Activated T-helper 17 cell treated with anti-CD3 and anti-CD28 coated beads, Interleukin-2, amount 50 U/mL, for 72 hours (primary cell): ENCODE data around the gene HEG1. TPM values are rescaled to one million over a fixed set of nuclear protein-coding genes. Genes with fewer than 3 reads are reported as not detected.
"Not testable (repeated sequence)": the region's sequence is repeated elsewhere in the genome, so short reads cannot be mapped to it uniquely, and the experiment has no call there.

Experiments used
- ATAC-seq: fragments of 150-1000 bp; cut with Tn5 transposase; replicated peaks from 2 replicates; pipeline ENCODE4 v1.10.0; 2021; ENCODE audit warnings: mild to moderate bottlenecking, moderate library complexity
- H3K27ac Mint-ChIP-seq: one replicate; pipeline ENCODE4 v1.8.0; 2022; ENCODE audit warnings: mixed read lengths
- H3K27me3 Mint-ChIP-seq: one replicate; pipeline ENCODE4 v1.8.0; 2022; ENCODE audit warnings: mixed read lengths
- H3K36me3 Mint-ChIP-seq: one replicate; pipeline ENCODE4 v1.8.0; 2022; ENCODE audit warnings: low read depth, mild to moderate bottlenecking, mixed read lengths
- H3K4me1 Mint-ChIP-seq: one replicate; pipeline ENCODE4 v1.8.0; 2022; ENCODE audit warnings: mixed read lengths
- H3K4me3 Mint-ChIP-seq: one replicate; pipeline ENCODE4 v1.8.0; 2022; ENCODE audit warnings: mild to moderate bottlenecking, mixed read lengths
- H3K9me3 Mint-ChIP-seq: one replicate; pipeline ENCODE4 v1.8.0; 2022; ENCODE audit warnings: mixed read lengths
- total RNA-seq, 2 donors: library from RNA; stranded (reverse); gene quantifications; one replicate each; pipeline ENCODE4 v1.2.3, GENCODE V29; 2022

HEG1 gene
- total RNA-seq, 2 donors from 2014 or later, result 4.6 to 5.5 TPM

DNA sequence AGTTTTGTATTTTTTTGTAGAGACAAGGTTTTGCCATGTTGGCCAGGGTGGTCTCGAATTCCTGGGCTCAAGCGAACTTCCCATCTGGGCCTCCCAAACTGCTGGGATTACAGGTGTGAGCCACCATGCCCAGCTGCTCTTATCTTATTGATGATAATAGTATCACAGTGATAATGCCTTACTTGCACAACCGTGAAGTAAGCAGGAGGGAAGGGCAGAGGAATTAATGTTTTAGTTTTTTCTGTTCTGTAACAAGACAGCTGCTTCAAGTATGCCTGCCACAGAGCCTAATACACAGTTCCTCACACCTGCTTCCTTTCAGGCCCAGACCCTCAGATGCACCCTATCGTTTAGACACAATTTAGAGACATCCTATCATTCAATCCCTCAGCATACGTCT, 95.1 kb downstream of the HEG1 start:
- H3K4me1 Mint-ChIP-seq, result no peaks in the 10 kb centered on the region

DNA sequence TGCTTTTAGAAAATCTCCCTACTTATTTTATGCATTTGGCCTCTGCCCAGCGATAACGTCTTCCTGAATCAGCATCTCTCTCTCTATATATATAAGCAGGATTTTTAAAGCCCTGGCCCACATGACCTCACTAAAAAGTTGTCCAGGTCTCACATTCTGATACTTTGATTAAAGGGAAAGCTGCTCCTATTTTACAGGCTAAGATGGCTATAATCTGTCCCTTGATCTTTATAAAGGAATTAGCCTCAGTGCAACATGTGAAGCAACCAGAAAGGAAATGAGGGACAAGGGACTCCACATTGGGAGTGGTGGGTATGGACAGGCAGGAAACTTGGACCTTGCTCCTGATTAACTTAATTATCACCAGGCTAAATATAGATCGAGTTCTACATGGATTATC, 95.7 kb downstream of the HEG1 start:
- Mint-ChIP-seq H3K4me3 (no peak overlapping the region), H3K36me3 (no peaks in the 10 kb centered on the region), H3K9me3 (peaks cover 4% of the 10 kb centered on the region), H3K27ac (no peak overlapping the region), H3K4me1 (no peaks in the 10 kb centered on the region), H3K27me3 (peaks cover 7% of the 10 kb centered on the region)
- ATAC-seq, result no peak

More for the DNA sequence above, 95.1 kb downstream of the HEG1 start:
- ATAC-seq, result no peak
- Mint-ChIP-seq H3K27me3 (peaks cover 7% of the 10 kb centered on the region), H3K27ac (no peak overlapping the region), H3K9me3 (peaks cover 4% of the 10 kb centered on the region), H3K36me3 (no peaks in the 10 kb centered on the region), H3K4me3 (no peak overlapping the region)

DNA sequence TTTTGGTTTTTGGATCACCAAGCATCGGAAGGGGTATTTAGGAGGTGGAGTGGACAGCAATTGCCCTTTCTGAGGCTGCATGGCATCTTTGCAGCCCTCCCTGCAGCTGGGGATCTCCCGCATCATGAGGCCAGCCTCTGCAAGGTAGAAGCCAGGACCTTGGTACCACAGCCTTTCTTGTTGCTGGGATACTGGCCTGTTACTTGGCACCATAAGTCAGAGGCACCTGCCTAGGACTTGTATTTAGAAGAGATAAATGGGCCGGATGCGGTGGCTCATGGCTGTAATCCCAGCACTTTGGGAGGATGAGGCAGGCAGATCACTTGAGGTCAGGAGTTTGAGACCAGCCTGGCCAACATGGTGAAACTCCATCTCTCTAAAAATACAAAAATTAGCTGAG, 97.8 kb downstream of the HEG1 start:
- not testable (repeated sequence) for H3K27me3 Mint-ChIP-seq, H3K9me3 Mint-ChIP-seq, H3K27ac Mint-ChIP-seq, ATAC-seq, H3K36me3 Mint-ChIP-seq, H3K4me3 Mint-ChIP-seq, H3K4me1 Mint-ChIP-seq

DNA sequence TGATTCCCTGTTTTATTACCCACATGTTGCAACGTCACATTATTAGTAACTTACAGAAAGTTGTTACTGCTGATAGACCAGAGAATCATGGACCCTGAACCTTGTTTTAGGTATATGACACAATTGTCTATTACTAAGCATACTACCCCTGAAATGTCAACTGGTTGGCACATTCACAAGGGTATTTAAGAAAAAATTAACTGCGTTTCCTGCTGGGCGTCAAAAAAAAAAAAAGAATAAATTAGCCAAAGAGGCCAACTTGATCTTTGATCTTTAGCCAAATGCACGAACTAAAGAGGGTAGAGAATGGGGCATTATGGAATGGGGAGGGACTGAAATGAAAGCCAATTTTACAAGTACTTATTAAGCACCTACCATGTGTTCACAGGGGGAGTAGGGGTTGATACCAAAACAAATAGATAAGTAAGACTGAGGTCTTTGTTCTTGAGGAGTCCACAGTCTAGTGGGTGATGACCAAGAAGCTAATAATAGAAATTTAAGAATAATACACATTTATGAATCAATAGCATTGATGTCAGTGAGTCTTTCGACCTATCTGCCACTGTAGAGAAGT, 103.4 kb downstream of the HEG1 start:
- peaks cover 4% of the 10 kb centered on the region for H3K9me3 Mint-ChIP-seq
- no peak overlapping the region for H3K4me3 Mint-ChIP-seq
- H3K27me3 Mint-ChIP-seq, result peaks cover 8% of the 10 kb centered on the region
- H3K27ac Mint-ChIP-seq, result no peak overlapping the region
- ATAC-seq, result no peak
- H3K36me3 Mint-ChIP-seq, result no peaks in the 10 kb centered on the region
- no peaks in the 10 kb centered on the region for H3K4me1 Mint-ChIP-seq

DNA sequence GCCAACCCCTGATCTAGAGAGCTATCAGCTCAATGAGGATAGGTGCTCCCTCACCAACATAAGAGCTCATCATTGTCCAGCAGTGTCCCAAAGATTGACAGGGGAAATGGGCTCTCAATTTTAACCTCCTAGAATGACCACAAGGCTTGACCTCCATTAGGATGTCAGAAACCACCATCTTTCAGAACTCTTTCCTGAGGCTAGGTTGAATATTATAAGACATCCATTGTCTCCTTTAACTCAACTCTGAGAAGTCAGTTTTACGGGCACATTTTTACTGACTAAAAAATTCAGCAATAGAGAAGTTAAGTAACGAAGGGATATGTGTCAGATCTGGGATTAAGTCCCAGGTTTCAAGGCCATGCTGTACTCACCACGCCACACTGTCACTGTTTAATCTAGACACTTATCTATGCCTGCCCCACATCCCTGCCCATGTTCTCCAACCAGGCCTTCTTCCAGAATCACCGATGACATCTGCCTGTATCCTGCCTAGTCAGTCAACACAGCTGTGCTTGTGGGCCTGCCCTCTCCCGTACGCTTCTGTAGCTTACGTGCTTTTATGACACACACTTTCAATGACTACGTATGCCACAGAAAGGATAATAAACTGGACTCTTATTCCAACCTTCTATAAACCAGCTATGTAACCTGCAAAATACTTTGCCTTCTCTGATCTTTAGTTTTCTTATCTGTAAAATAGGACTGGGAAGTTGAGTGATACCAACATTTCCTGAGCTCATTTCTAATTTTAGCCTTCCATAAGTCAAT, 104.1 kb downstream of the HEG1 start:
- Mint-ChIP-seq H3K4me1 (no peaks in the 10 kb centered on the region), H3K27ac (no peak overlapping the region), H3K27me3 (peaks cover 4% of the 10 kb centered on the region), H3K9me3 (peaks cover under 1% of the 10 kb centered on the region), H3K4me3 (no peak overlapping the region), H3K36me3 (no peaks in the 10 kb centered on the region)
- no peak for ATAC-seq

DNA sequence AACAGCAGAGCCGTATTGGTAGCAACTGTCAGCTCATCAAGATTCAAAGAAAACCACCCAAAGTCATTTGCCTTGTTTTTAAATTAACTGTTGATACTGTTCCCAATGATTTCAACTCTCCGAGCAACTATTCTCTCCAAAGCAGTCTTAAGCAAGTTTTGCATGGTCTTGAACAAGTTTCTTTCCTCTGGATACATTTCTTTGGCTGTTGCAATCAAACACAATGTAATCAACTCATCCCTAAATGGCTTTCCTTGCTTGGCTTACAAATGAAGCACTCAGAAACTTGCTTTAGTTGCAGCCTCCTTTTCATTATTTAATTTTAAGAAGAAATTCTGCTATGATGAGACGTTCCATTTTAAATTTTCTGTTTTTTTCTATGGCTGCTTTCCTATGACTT, 105.8 kb downstream of the HEG1 start:
- H3K27ac Mint-ChIP-seq, result no peak overlapping the region
- no peak overlapping the region for H3K4me3 Mint-ChIP-seq
- H3K36me3 Mint-ChIP-seq, result no peaks in the 10 kb centered on the region
- ATAC-seq, result no peak
- H3K4me1 Mint-ChIP-seq, result no peaks in the 10 kb centered on the region
- H3K27me3 Mint-ChIP-seq, result peaks cover 4% of the 10 kb centered on the region
- no peaks in the 10 kb centered on the region for H3K9me3 Mint-ChIP-seq

DNA sequence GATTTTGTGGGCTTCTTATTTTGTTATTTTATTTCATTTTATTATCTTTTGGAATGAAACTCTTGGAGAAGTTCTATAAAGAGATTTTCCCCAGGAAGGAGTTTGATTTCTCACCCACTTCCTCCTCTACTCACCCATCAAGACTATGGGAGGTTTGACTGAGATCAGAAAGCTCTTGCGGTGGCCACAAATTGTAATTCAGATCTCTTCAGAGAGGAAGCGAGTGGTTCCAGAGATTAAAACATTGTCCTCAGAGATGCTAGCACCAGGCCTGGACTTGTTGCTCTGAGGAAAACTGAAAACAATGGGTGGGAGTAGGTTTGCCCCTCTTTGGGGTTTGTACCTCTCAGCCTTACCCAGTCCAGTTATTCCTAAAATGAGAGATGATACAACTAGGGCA, 113.2 kb downstream of the HEG1 start:
- ATAC-seq, result no peak
- Mint-ChIP-seq H3K4me1 (no peaks in the 10 kb centered on the region), H3K4me3 (no peak overlapping the region)

DNA sequence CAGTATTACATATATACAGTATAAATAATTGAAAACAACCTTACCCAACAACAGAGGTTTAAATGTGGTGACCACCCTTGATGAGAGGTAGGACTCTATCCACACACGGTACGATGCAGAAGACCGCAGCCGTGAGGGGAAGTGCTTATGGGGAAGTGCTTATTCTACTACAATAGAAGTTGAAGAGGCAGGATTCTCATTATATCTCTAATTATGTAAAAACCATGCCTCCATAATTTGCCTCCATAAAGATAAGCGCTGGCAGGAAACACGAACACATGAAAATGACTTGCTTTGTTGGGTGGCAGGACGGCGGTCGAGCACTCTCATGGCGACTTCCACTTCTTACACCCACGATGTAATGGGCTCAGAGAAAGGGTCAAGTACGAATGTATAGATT, 114.0 kb downstream of the HEG1 start:
- Mint-ChIP-seq H3K27me3 (peaks cover 14% of the 10 kb centered on the region), H3K4me3 (no peak overlapping the region), H3K36me3 (no peaks in the 10 kb centered on the region), H3K27ac (no peak overlapping the region), H3K4me1 (no peaks in the 10 kb centered on the region), H3K9me3 (no peaks in the 10 kb centered on the region)
- ATAC-seq, result no peak

More for the DNA sequence above, 113.2 kb downstream of the HEG1 start:
- H3K9me3 Mint-ChIP-seq, result no peaks in the 10 kb centered on the region
- H3K27me3 Mint-ChIP-seq, result peaks cover 14% of the 10 kb centered on the region
- no peak overlapping the region for H3K27ac Mint-ChIP-seq
- no peaks in the 10 kb centered on the region for H3K36me3 Mint-ChIP-seq

DNA sequence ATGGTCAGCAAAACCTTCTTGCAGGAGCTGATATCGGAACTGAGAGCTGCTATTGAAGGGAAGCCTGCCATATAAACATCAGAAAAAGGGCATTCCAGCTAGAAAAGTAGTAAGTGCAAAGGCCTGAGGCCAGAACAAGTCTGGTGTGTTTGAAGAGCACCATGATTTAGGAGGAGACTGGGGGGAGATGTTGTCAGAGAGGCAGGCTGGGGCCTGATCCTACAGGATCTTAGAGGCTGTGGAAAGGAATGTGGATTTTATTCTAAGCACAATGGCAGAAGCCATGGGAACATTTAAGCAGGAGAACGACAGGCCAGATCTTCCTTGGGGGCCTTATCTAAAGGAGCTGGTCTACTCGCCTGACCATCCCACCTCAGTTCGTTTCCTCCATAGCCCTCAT, 116.1 kb downstream of the HEG1 start:
- no peak overlapping the region for H3K4me3 Mint-ChIP-seq
- H3K27ac Mint-ChIP-seq, result no peak overlapping the region
- H3K27me3 Mint-ChIP-seq, result peaks cover 17% of the 10 kb centered on the region
- no peaks in the 10 kb centered on the region for H3K36me3 Mint-ChIP-seq
- no peaks in the 10 kb centered on the region for H3K9me3 Mint-ChIP-seq
- ATAC-seq, result no peak
- H3K4me1 Mint-ChIP-seq, result no peaks in the 10 kb centered on the region

DNA sequence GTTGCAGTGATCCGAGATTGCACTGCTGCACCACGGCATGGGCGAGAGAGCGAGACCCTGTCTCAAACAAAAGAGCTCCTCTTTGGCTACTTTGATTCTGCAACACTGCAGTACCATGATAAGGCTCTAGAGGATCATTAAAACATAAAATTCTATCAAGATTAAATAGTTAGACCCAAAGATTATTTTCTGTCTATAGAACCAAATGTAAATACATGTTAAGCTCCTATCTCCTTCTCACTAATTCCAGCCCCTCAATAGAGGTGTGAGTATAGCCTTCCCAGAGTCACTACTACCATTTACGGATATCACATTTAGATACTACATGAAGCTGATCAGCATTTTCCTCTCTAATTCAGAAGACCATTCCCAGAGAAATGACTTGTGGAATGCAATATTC, 116.9 kb downstream of the HEG1 start:
- no peak for ATAC-seq
- Mint-ChIP-seq H3K36me3 (no peaks in the 10 kb centered on the region), H3K4me3 (no peak overlapping the region), H3K9me3 (no peaks in the 10 kb centered on the region), H3K4me1 (no peaks in the 10 kb centered on the region), H3K27ac (no peak overlapping the region), H3K27me3 (peaks cover 16% of the 10 kb centered on the region)

DNA sequence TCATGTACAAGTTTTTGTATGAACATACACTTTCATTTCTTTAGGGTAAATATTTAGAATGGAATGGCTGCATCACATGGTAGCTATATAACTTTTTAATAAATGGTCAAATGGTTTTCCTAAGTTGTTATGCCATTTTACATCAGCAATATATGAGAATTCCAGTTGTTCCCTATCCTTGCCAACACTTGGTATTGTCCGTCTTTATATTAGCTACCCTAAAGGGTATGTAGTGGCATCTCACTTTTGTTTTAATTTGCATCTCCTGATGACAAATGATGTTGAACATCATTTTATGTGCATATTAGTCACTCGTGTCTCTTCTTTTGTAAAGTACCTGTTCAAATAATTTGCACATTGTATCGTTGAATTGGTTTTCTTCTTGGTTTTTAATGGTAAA, 118.7 kb downstream of the HEG1 start:
- H3K27me3 Mint-ChIP-seq, result peaks cover 19% of the 10 kb centered on the region
- ATAC-seq, result no peak
- H3K4me3 Mint-ChIP-seq, result no peak overlapping the region
- no peaks in the 10 kb centered on the region for H3K9me3 Mint-ChIP-seq
- H3K36me3 Mint-ChIP-seq, result no peaks in the 10 kb centered on the region
- H3K4me1 Mint-ChIP-seq, result no peaks in the 10 kb centered on the region
- H3K27ac Mint-ChIP-seq, result no peak overlapping the region

DNA sequence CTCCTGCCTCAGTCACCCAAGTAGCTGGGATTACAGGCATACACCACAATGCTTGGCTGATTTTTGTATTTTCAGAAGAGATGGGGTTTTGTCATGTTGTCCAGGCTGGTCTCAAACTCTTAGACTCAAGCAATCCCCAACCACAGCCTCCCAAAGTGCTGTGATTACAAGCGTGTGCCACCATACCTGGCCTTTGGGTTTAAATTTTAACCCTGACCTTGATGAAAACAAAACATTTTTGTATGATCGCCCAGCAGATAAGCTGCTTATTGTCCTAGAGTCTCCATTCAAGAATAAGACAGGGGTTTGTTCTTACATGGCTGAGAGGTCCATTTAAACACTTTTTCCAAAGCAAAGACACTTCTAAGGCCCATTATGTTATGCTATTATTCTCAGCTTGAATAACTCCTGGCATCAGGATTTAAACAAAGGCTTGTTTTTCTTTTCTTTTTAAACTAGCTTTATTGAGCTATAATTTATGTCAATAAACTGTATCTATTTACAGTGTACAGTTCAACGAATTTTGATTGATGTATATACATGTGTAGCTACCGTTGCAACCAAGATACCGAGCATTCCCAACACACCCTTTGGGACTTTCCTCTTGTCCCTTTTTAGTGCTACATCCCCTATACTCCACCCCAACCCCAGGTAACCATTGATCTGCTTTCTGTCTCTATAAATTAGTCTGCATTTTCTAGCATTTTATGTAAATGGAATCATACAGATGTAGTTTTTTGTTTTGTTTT, 119.8 kb downstream of the HEG1 start:
- H3K36me3 Mint-ChIP-seq, result no peaks in the 10 kb centered on the region
- H3K4me1 Mint-ChIP-seq, result no peaks in the 10 kb centered on the region
- H3K4me3 Mint-ChIP-seq, result no peak overlapping the region
- H3K27ac Mint-ChIP-seq, result no peak overlapping the region
- no peaks in the 10 kb centered on the region for H3K9me3 Mint-ChIP-seq
- no peak for ATAC-seq
- H3K27me3 Mint-ChIP-seq, result peaks cover 19% of the 10 kb centered on the region

DNA sequence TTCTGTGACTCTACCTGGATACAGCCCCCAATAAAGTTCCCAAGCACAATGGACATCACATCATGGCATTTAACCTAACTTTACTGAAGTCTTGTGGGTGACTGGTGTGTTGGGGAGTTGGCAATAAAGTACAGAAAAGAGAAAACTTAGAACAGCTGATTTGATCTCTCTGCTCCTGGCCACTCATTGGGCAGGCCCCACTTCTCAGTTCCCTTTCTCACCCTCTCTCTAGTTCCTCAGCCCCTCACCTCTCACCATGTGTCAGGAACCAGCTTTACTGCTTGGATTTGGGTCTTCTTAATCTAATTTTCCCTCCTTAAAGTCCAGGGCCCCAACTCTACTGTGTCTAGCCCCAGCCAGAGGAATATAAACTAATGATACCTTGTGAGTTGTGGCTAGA, 120.5 kb downstream of the HEG1 start:
- Mint-ChIP-seq H3K27me3 (peaks cover 19% of the 10 kb centered on the region), H3K4me3 (no peak overlapping the region), H3K4me1 (no peaks in the 10 kb centered on the region), H3K27ac (no peak overlapping the region), H3K9me3 (no peaks in the 10 kb centered on the region), H3K36me3 (no peaks in the 10 kb centered on the region)
- no peak for ATAC-seq

DNA sequence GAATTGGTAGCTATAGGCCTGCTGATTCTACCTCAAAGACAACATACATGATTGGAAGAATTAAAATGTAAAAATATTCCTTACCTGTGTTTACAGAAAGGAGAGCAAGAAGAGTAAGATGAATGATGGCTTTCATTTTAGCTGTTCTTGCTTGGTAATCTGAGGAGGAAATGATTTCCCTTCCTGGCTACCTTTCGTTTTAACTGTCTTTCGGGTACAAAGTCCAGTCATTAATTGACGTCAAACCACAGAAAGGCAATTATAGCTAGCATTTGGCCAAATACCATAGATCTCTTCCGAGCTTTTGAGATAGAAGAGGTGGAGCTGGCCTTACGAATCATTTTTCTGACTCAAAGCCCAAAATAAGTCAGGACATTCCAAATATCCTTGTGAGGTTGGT, 121.2 kb downstream of the HEG1 start, which contains the start of gene MUC13:
Gene MUC13, minus strand, starts transcription at position 175 of the 400 bp plus-strand sequence. Its CDS starts 39 bp downstream, at position 136.
- Mint-ChIP-seq H3K27ac (no peak within 1 kb of the TSS), H3K4me1 (no peaks in the 10 kb centered on the region), H3K36me3 (no peaks in the 10 kb centered on the region), H3K27me3 (peaks cover 14% of the 10 kb centered on the region), H3K9me3 (no peaks in the 10 kb centered on the region), H3K4me3 (no peak within 1 kb of the TSS)
- no peak for ATAC-seq
